ENCODE measurements around the gene ATOSA.

ATOSA gene

GRCh38 chr15:52710050-52710707 is 31.0 kb upstream of the ATOSA start:
- Histone ChIP-seq H3K9me3 (ENCODE audit: insufficient read depth, low read depth, low read length) (no peaks in the 10 kb centered on the region), H3K9ac (ENCODE audit: low read depth, low read length) (no peak overlapping the region; the same call in 1 of the 2 replicates), H3K4me3 (ENCODE audit: low read length) (peak overlapping the region; percentile 54), H3K27me3 (ENCODE audit: insufficient read depth, low read length) (no peaks in the 10 kb centered on the region), H3K36me3 (ENCODE audit: insufficient read depth, low read length) (no peaks in the 10 kb centered on the region), H3K27ac (ENCODE audit: low read depth, low read length) (no peak overlapping the region), H3K4me1 (ENCODE audit: insufficient read depth, low read length) (peaks cover 4% of the 10 kb centered on the region)
- WGBS = 94% methylated on average over 1 of the region's 1 CpG

- Histone ChIP-seq H3K27me3 (ENCODE audit: insufficient read depth, low read length) (no peaks in the 10 kb centered on the region), H3K4me1 (ENCODE audit: insufficient read depth, low read length) (peaks cover 4% of the 10 kb centered on the region), H3K4me3 (ENCODE audit: low read length) (peak overlapping the region; percentile 54), H3K36me3 (ENCODE audit: insufficient read depth, low read length) (no peaks in the 10 kb centered on the region), H3K9ac (ENCODE audit: low read depth, low read length) (peak overlapping the region; percentile 42; the same call in 1 of the 2 replicates), H3K27ac (ENCODE audit: low read depth, low read length) (no peak overlapping the region), H3K9me3 (ENCODE audit: insufficient read depth, low read depth, low read length) (no peaks in the 10 kb centered on the region)
- 33% methylated on average over 10 of the region's 10 CpGs for WGBS
These were observed 30.2 kb upstream of the ATOSA start for GRCh38 chr15:52709187-52709981.

- H3K4me3 ChIP-seq (ENCODE audit: low read length) = no peak overlapping the region
- no peaks in the 10 kb centered on the region for H3K36me3 ChIP-seq (ENCODE audit: insufficient read depth, low read length)
- H3K27ac ChIP-seq (ENCODE audit: low read depth, low read length) = no peak overlapping the region
- H3K9me3 ChIP-seq (ENCODE audit: insufficient read depth, low read depth, low read length) = no peaks in the 10 kb centered on the region
- no peak overlapping the region for H3K9ac ChIP-seq (ENCODE audit: low read depth, low read length)
- no peaks in the 10 kb centered on the region for H3K27me3 ChIP-seq (ENCODE audit: insufficient read depth, low read length)
- 100% methylated on average over 1 of the region's 1 CpG for WGBS
- H3K4me1 ChIP-seq (ENCODE audit: insufficient read depth, low read length) = peaks cover 4% of the 10 kb centered on the region
These were observed 26.9 kb upstream of the ATOSA start for GRCh38 chr15:52706091-52706490.

- Histone ChIP-seq H3K9ac (ENCODE audit: low read depth, low read length) (no peak overlapping the region), H3K4me3 (ENCODE audit: low read length) (no peak overlapping the region), H3K9me3 (ENCODE audit: insufficient read depth, low read depth, low read length) (no peaks in the 10 kb centered on the region), H3K27ac (ENCODE audit: low read depth, low read length) (no peak overlapping the region), H3K4me1 (ENCODE audit: insufficient read depth, low read length) (no peaks in the 10 kb centered on the region), H3K27me3 (ENCODE audit: insufficient read depth, low read length) (no peaks in the 10 kb centered on the region), H3K36me3 (ENCODE audit: insufficient read depth, low read length) (no peaks in the 10 kb centered on the region)
- WGBS = 90% methylated on average over 1 of the region's 1 CpG
These were observed 23.2 kb upstream of the ATOSA start for GRCh38 chr15:52702390-52702789.

- 88% methylated on average over 3 of the region's 3 CpGs for WGBS
- Histone ChIP-seq H3K27me3 (ENCODE audit: insufficient read depth, low read length) (no peaks in the 10 kb centered on the region), H3K36me3 (ENCODE audit: insufficient read depth, low read length) (no peaks in the 10 kb centered on the region), H3K9me3 (ENCODE audit: insufficient read depth, low read depth, low read length) (no peaks in the 10 kb centered on the region), H3K4me1 (ENCODE audit: insufficient read depth, low read length) (no peaks in the 10 kb centered on the region), H3K27ac (ENCODE audit: low read depth, low read length) (no peak overlapping the region), H3K4me3 (ENCODE audit: low read length) (no peak overlapping the region), H3K9ac (ENCODE audit: low read depth, low read length) (no peak overlapping the region)
These were observed 20.3 kb upstream of the ATOSA start for GRCh38 chr15:52699457-52699856.

- Histone ChIP-seq H3K36me3 (ENCODE audit: insufficient read depth, low read length) (no peaks in the 10 kb centered on the region), H3K4me3 (ENCODE audit: low read length) (no peak overlapping the region), H3K9ac (ENCODE audit: low read depth, low read length) (no peak overlapping the region), H3K9me3 (ENCODE audit: insufficient read depth, low read depth, low read length) (no peaks in the 10 kb centered on the region), H3K27ac (ENCODE audit: low read depth, low read length) (no peak overlapping the region), H3K4me1 (ENCODE audit: insufficient read depth, low read length) (no peaks in the 10 kb centered on the region), H3K27me3 (ENCODE audit: insufficient read depth, low read length) (no peaks in the 10 kb centered on the region)
- 0% methylated on average over 1 of the region's 1 CpG for WGBS
These were observed 19.3 kb upstream of the ATOSA start for GRCh38 chr15:52698514-52698913.

GRCh38 chr15:52697051-52697450 is 17.9 kb upstream of the ATOSA start:
- no peaks in the 10 kb centered on the region for H3K4me1 ChIP-seq (ENCODE audit: insufficient read depth, low read length)
- WGBS = 92% methylated on average over 2 of the region's 2 CpGs
- H3K27me3 ChIP-seq (ENCODE audit: insufficient read depth, low read length) = no peaks in the 10 kb centered on the region

GRCh38 chr15:52695154-52695553 is 16.0 kb upstream of the ATOSA start:
- no peak overlapping the region for H3K4me3 ChIP-seq (ENCODE audit: low read length)
- 91% methylated on average over 2 of the region's 2 CpGs for WGBS
- no peaks in the 10 kb centered on the region for H3K9me3 ChIP-seq (ENCODE audit: insufficient read depth, low read depth, low read length)
- no peaks in the 10 kb centered on the region for H3K27me3 ChIP-seq (ENCODE audit: insufficient read depth, low read length)
- H3K9ac ChIP-seq (ENCODE audit: low read depth, low read length) = no peak overlapping the region
- no peaks in the 10 kb centered on the region for H3K4me1 ChIP-seq (ENCODE audit: insufficient read depth, low read length)
- H3K27ac ChIP-seq (ENCODE audit: low read depth, low read length) = no peak overlapping the region
- H3K36me3 ChIP-seq (ENCODE audit: insufficient read depth, low read length) = no peaks in the 10 kb centered on the region

More at GRCh38 chr15:52697051-52697450, 17.9 kb upstream of the ATOSA start:
- Histone ChIP-seq H3K27ac (ENCODE audit: low read depth, low read length) (no peak overlapping the region), H3K9ac (ENCODE audit: low read depth, low read length) (no peak overlapping the region), H3K36me3 (ENCODE audit: insufficient read depth, low read length) (no peaks in the 10 kb centered on the region), H3K9me3 (ENCODE audit: insufficient read depth, low read depth, low read length) (no peaks in the 10 kb centered on the region), H3K4me3 (ENCODE audit: low read length) (no peak overlapping the region)

- H3K4me3 ChIP-seq (ENCODE audit: low read length) = no peak overlapping the region
- no peak overlapping the region for H3K27ac ChIP-seq (ENCODE audit: low read depth, low read length)
- no peaks in the 10 kb centered on the region for H3K9me3 ChIP-seq (ENCODE audit: insufficient read depth, low read depth, low read length)
- H3K9ac ChIP-seq (ENCODE audit: low read depth, low read length) = no peak overlapping the region
- H3K4me1 ChIP-seq (ENCODE audit: insufficient read depth, low read length) = no peaks in the 10 kb centered on the region
- no peaks in the 10 kb centered on the region for H3K27me3 ChIP-seq (ENCODE audit: insufficient read depth, low read length)
- H3K36me3 ChIP-seq (ENCODE audit: insufficient read depth, low read length) = no peaks in the 10 kb centered on the region
- WGBS = 89% methylated on average over 1 of the region's 1 CpG
These were observed 10.4 kb upstream of the ATOSA start for GRCh38 chr15:52689562-52689961.

GRCh38 chr15:52683580-52683979 is 4.4 kb upstream of the ATOSA start:
- WGBS = 68% methylated on average over 1 of the region's 1 CpG
- Histone ChIP-seq H3K27ac (ENCODE audit: low read depth, low read length) (no peak overlapping the region), H3K9ac (ENCODE audit: low read depth, low read length) (no peak overlapping the region), H3K27me3 (ENCODE audit: insufficient read depth, low read length) (peaks cover 13% of the 10 kb centered on the region; the same call in 1 of the 2 replicates), H3K4me3 (ENCODE audit: low read length) (no peak overlapping the region), H3K4me1 (ENCODE audit: insufficient read depth, low read length) (no peaks in the 10 kb centered on the region; the same call in 1 of the 2 replicates), H3K9me3 (ENCODE audit: insufficient read depth, low read depth, low read length) (no peaks in the 10 kb centered on the region), H3K36me3 (ENCODE audit: insufficient read depth, low read length) (no peaks in the 10 kb centered on the region)

GRCh38 chr15:52682781-52683180 is 3.6 kb upstream of the ATOSA start:
- WGBS = 86% methylated on average over 2 of the region's 3 CpGs
- H3K36me3 ChIP-seq (ENCODE audit: insufficient read depth, low read length) = no peaks in the 10 kb centered on the region
- H3K4me1 ChIP-seq (ENCODE audit: insufficient read depth, low read length) = peaks cover 2% of the 10 kb centered on the region; the same call in 1 of the 2 replicates
- no peak overlapping the region for H3K9ac ChIP-seq (ENCODE audit: low read depth, low read length)
- H3K4me3 ChIP-seq (ENCODE audit: low read length) = no peak overlapping the region
- H3K9me3 ChIP-seq (ENCODE audit: insufficient read depth, low read depth, low read length) = no peaks in the 10 kb centered on the region
- no peak overlapping the region for H3K27ac ChIP-seq (ENCODE audit: low read depth, low read length)
- H3K27me3 ChIP-seq (ENCODE audit: insufficient read depth, low read length) = peaks cover 13% of the 10 kb centered on the region; the same call in 1 of the 2 replicates
